GM12878 (cell line): ENCODE results near the gene MXRA7. TPM values are rescaled to one million over a fixed set of nuclear protein-coding genes. Genes with fewer than 3 reads are reported as not detected.

Experiments
- CREB1 ChIP-seq: IDR thresholded peaks from 2 replicates; pipeline ENCODE4 v1.6.1; 2012; ENCODE audit warnings: low read depth, mild to moderate bottlenecking, inconsistent platforms
- CREM ChIP-seq: IDR thresholded peaks from 2 replicates; pipeline ENCODE4 v1.6.1; 2014; ENCODE audit warnings: antibody characterized with exemption, low read depth
- HDAC2 ChIP-seq: fragments of 200-600 bp; sonication (generic); IDR thresholded peaks from 2 replicates; pipeline ENCODE4 v1.6.1; 2017
- IKZF2 ChIP-seq, 2 experiments: fragments of 450-650 bp; IDR thresholded peaks; 2 replicates each; pipeline ENCODE4 v1.6.1; 2017; ENCODE audit warnings: mild to moderate bottlenecking in 2 of 2, moderate library complexity in 2 of 2
- IRF4 ChIP-seq: IDR thresholded peaks from 2 replicates; pipeline ENCODE4 v1.6.1; 2011; ENCODE audit warnings: low read depth, low read length
- KLF5 ChIP-seq: fragments of 450-650 bp; IDR thresholded peaks from 2 replicates; pipeline ENCODE4 v1.6.1; 2014; ENCODE audit warnings: mild to moderate bottlenecking; ENCODE audit not compliant: partially characterized antibody
- LARP7 ChIP-seq: fragments of 450-650 bp; IDR thresholded peaks from 2 replicates; pipeline ENCODE4 v1.6.1; 2017; ENCODE audit warnings: mild to moderate bottlenecking
- MTA3 ChIP-seq: IDR thresholded peaks from 2 replicates; pipeline ENCODE4 v1.6.1; 2012; ENCODE audit warnings: low read length, inconsistent platforms, borderline replicate concordance
- RAD51 ChIP-seq: fragments of 450-650 bp; IDR thresholded peaks from 2 replicates; pipeline ENCODE4 v1.6.1; 2016; ENCODE audit warnings: moderate library complexity, mild to moderate bottlenecking, inconsistent platforms
- SIN3A ChIP-seq: IDR thresholded peaks from 2 replicates; pipeline ENCODE4 v1.6.1; 2012; ENCODE audit warnings: low read depth, low read length, improper control_type of control experiment
- SP1 ChIP-seq: IDR thresholded peaks from one replicate; pipeline ENCODE4 v1.6.1; 2011; ENCODE audit warnings: low read depth, low read length
- SPI1 ChIP-seq: IDR thresholded peaks from 2 replicates; pipeline ENCODE4 v1.6.1; 2011; ENCODE audit warnings: low read depth, mild to moderate bottlenecking, low read length, moderate library complexity, borderline replicate concordance; ENCODE audit not compliant: insufficient read depth
- SREBF2 ChIP-seq: IDR thresholded peaks from 2 replicates; pipeline ENCODE4 v1.6.1; 2012; ENCODE audit warnings: mild to moderate bottlenecking, low read length
- STAT3 ChIP-seq: IDR thresholded peaks from 2 replicates; pipeline ENCODE4 v1.6.1; 2011; ENCODE audit warnings: low read depth, low read length, improper control_type of control experiment
- polyA plus RNA-seq, 11 experiments: library from polyadenylated mRNA; depleted of rRNA in 4 of 11; unstranded in 6 of 11; stranded (reverse) in 5 of 11; fragments of >200 nt; fragmentation: Nextera tagmentation in 4 of 11; fragmentation: Illumina TruSeq in 1 of 11; extraction: Ambion mirVana in 4 of 11; extraction: Trizol in 1 of 11; gene quantifications; 1 replicate in 1 of 11; 2 replicates in 10 of 11; pipeline versions ENCODE4 v1.2.1 to v1.2.3, GENCODE V29; 2011 to 2016; ENCODE audit warnings: inconsistent platforms in 2 of 11, missing spikeins in 2 of 11, low read depth in 1 of 11
- total RNA-seq, 4 experiments: library from RNA; depleted of rRNA in 3 of 4; stranded (reverse); fragments of >200 nt in 3 of 4; fragmentation: Illumina TruSeq in 1 of 4; extraction: Trizol in 1 of 4; gene quantifications; 2 replicates each; pipeline versions ENCODE4 v1.2.1 to v1.2.3, GENCODE V29; 2013 to 2021
- TF ChIP-seq, protein P1 (sequence below): fragments of 450-650 bp; IDR thresholded peaks from 2 replicates; pipeline ENCODE4 v1.6.1; 2018; ENCODE audit warnings: borderline replicate concordance, mild to moderate bottlenecking; ENCODE audit not compliant: partially characterized antibody
- TF ChIP-seq, protein P2 (sequence below): fragments of 450-650 bp; IDR thresholded peaks from 2 replicates; pipeline ENCODE4 v1.6.1; 2017; ENCODE audit warnings: low read depth, mild to moderate bottlenecking, moderate library complexity
- TF ChIP-seq, protein P3 (sequence below): IDR thresholded peaks from 2 replicates; pipeline ENCODE4 v1.6.1; 2012; ENCODE audit warnings: improper control_type of control experiment, low read depth, low read length; ENCODE audit not compliant: insufficient replicate concordance
- TF ChIP-seq, protein P4 (sequence below): fragments of 450-650 bp; IDR thresholded peaks from 2 replicates; pipeline ENCODE4 v1.6.1; 2016; ENCODE audit warnings: mild to moderate bottlenecking

Gene MXRA7
- total and polyA plus RNA-seq, 10 of the 15 experiments (the other 5 are each of a cell fraction or from before 2014, with no cell fraction given), result 0.03 to 2.0 (median 0.33) TPM

DNA sequence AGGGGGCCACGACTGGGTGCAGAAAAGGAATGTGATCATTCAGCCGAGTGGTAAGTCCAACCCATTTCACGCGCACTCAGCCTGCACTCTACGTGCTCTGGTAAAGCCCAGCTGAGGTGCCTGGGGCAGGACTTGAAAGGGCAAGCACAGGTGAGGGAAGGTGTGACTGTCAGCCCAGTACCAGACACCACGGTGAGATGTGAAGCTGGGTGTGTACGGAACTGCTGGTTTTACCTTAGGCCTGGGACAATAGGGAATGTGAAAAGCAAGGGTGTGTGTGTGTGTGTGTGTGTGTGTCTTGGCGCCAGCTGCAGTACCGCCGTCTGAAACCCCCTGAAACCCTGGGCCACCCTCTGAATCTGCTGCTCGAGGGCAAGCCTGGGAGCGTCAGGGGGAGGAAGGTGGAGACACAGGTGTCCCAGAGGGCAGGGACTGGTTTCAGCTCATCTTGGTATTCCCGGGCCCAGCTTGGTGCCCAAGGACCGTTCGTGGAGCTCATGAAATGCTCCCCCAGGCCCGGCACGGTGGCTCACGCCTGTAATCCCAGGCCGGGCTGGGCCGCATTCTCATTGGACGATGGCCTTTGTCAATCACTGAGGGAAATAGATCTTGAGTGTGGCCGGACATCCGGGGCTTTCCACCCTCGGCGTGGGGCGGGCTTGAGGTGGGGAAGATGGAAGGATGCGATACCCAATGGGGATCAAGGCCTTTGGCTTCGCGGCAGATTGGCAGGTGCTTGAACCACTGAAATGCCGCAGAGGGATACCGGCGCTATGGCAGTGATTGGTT, 39.4 kb downstream of the MXRA7 start (continued):
- TF ChIP-seq, protein P1, sequence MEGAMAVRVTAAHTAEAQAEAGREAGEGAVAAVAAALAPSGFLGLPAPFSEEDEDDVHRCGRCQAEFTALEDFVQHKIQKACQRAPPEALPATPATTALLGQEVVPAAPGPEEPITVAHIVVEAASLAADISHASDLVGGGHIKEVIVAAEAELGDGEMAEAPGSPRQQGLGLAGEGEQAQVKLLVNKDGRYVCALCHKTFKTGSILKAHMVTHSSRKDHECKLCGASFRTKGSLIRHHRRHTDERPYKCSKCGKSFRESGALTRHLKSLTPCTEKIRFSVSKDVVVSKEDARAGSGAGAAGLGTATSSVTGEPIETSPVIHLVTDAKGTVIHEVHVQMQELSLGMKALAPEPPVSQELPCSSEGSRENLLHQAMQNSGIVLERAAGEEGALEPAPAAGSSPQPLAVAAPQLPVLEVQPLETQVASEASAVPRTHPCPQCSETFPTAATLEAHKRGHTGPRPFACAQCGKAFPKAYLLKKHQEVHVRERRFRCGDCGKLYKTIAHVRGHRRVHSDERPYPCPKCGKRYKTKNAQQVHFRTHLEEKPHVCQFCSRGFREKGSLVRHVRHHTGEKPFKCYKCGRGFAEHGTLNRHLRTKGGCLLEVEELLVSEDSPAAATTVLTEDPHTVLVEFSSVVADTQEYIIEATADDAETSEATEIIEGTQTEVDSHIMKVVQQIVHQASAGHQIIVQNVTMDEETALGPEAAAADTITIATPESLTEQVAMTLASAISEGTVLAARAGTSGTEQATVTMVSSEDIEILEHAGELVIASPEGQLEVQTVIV, result peak; percentile 56
- TF ChIP-seq RAD51 (no peak), SIN3A (no peak), SP1 (peak; percentile 100), STAT3 (no peak), LARP7 (0 out of 2 replicates have a peak, but pooled peaks have one; percentile 46), SREBF2 (no peak), CREB1 (peak; percentile 82; the same call in 1 of the 2 replicates), KLF5 (peak; percentile 96), MTA3 (no peak), CREM (peak; percentile 72), IRF4 (no peak), SPI1 (no peak), IKZF2 (IDR thresholded peaks at IDR 0.05) (0 out of 4 replicates have a peak, but pooled peaks of 1 of the 2 experiments have one; percentile 48), HDAC2 (no peak)
- TF ChIP-seq, protein P2, sequence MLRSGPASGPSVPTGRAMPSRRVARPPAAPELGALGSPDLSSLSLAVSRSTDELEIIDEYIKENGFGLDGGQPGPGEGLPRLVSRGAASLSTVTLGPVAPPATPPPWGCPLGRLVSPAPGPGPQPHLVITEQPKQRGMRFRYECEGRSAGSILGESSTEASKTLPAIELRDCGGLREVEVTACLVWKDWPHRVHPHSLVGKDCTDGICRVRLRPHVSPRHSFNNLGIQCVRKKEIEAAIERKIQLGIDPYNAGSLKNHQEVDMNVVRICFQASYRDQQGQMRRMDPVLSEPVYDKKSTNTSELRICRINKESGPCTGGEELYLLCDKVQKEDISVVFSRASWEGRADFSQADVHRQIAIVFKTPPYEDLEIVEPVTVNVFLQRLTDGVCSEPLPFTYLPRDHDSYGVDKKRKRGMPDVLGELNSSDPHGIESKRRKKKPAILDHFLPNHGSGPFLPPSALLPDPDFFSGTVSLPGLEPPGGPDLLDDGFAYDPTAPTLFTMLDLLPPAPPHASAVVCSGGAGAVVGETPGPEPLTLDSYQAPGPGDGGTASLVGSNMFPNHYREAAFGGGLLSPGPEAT, result no peak
- TF ChIP-seq, protein P3, sequence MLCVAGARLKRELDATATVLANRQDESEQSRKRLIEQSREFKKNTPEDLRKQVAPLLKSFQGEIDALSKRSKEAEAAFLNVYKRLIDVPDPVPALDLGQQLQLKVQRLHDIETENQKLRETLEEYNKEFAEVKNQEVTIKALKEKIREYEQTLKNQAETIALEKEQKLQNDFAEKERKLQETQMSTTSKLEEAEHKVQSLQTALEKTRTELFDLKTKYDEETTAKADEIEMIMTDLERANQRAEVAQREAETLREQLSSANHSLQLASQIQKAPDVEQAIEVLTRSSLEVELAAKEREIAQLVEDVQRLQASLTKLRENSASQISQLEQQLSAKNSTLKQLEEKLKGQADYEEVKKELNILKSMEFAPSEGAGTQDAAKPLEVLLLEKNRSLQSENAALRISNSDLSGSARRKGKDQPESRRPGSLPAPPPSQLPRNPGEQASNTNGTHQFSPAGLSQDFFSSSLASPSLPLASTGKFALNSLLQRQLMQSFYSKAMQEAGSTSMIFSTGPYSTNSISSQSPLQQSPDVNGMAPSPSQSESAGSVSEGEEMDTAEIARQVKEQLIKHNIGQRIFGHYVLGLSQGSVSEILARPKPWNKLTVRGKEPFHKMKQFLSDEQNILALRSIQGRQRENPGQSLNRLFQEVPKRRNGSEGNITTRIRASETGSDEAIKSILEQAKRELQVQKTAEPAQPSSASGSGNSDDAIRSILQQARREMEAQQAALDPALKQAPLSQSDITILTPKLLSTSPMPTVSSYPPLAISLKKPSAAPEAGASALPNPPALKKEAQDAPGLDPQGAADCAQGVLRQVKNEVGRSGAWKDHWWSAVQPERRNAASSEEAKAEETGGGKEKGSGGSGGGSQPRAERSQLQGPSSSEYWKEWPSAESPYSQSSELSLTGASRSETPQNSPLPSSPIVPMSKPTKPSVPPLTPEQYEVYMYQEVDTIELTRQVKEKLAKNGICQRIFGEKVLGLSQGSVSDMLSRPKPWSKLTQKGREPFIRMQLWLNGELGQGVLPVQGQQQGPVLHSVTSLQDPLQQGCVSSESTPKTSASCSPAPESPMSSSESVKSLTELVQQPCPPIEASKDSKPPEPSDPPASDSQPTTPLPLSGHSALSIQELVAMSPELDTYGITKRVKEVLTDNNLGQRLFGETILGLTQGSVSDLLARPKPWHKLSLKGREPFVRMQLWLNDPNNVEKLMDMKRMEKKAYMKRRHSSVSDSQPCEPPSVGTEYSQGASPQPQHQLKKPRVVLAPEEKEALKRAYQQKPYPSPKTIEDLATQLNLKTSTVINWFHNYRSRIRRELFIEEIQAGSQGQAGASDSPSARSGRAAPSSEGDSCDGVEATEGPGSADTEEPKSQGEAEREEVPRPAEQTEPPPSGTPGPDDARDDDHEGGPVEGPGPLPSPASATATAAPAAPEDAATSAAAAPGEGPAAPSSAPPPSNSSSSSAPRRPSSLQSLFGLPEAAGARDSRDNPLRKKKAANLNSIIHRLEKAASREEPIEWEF, result no peak
- TF ChIP-seq, protein P4, sequence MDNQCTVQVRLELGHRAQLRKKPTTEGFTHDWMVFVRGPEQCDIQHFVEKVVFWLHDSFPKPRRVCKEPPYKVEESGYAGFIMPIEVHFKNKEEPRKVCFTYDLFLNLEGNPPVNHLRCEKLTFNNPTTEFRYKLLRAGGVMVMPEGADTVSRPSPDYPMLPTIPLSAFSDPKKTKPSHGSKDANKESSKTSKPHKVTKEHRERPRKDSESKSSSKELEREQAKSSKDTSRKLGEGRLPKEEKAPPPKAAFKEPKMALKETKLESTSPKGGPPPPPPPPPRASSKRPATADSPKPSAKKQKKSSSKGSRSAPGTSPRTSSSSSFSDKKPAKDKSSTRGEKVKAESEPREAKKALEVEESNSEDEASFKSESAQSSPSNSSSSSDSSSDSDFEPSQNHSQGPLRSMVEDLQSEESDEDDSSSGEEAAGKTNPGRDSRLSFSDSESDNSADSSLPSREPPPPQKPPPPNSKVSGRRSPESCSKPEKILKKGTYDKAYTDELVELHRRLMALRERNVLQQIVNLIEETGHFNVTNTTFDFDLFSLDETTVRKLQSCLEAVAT, result peak; percentile 62; the same call in 1 of the 2 replicates
